DMS153 (cell line): ENCODE data around the gene ANKRD34B.
"Not testable (repeated sequence)": the region's sequence is repeated elsewhere in the genome, so short reads cannot be mapped to it uniquely, and the experiment has no call there.

Source experiments
- DNase-seq: peaks from one replicate; lab custom pipeline; 2025; lab: John Stamatoyannopoulos, UW

Gene ANKRD34B

GRCh38 chr5:80569961-80570786 lies at the start of gene ANKRD34B:
ANKRD34B (minus strand) TSS chr5:80570280; CDS start chr5:80560019, 10,261 bp downstream.
- no peak for DNase-seq

DNA sequence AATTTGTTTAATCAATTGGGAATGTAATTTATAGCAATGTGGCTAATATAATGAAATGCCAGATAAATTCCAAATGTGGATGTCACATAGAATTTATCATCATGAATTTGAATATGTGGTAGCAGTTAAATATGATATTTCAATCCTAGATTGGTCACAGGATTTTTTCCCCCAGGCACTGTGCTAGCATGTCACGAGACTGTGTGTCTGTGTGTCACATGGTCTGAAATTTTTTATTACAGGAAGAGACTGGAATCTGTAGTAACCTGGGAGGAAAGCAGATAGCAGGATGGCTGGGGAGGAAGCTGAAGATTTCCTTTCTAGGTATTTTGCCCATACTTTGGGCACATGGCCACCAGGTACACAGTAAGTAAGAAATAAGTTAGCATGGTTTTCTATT lies 49.0 kb upstream of the ANKRD34B start:
- no peak for DNase-seq

- DNase-seq = no peak
These were observed 48.4 kb upstream of the ANKRD34B start for GRCh38 chr5:80618438-80618837.

DNA sequence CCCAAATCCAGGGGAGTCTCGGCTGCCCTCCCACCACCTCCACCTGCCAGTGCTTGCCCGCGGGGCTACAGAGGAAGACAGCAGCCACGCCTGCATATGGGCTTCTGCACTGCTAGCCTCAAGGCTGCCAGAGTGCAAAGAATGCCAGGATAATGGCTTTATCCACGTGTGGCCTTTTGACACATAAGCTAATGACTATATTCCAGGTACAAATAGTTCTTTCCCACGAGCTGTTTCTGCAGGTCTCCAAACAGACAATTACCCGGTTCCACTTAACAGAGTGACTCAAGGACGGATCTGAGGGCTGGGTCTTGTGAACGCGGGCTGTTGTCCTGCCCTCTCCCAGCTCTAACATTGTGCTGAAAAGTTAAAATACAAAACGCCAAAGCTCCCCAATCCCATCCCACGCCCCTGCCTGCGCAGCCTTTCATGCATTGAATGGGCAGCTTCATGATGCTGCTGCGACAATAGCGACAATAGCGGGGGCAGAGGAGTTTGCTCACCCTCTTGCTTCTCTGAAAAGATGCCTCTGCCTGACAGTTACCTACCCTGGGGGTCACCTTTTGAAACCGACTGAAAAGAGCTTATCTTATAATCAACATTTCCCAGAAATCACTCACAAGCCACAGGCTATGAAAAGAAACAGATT lies 45.3 kb upstream of the ANKRD34B start:
- DNase-seq = no peak

DNA sequence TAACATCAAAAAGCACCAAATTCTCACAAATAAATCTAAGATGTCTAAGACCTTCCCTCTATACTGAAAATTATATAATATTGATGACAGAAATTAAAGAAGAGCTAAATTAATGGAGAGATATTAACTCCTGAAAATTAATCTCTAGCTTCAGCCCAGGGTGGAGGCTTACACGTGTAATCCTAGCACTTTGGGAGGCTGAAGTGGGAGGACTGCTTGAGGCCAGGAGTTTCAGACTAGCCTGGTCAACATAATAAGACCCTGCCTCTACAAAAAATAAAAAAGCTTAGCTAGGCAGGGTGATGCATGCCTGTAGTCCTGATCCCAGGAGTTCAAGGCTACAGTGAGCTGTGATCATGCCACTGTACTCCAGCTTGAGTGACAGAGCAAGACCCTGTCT lies 39.6 kb upstream of the ANKRD34B start:
- DNase-seq = no peak

GRCh38 chr5:80608731-80609130 lies 38.7 kb upstream of the ANKRD34B start:
- DNase-seq = no peak

DNA sequence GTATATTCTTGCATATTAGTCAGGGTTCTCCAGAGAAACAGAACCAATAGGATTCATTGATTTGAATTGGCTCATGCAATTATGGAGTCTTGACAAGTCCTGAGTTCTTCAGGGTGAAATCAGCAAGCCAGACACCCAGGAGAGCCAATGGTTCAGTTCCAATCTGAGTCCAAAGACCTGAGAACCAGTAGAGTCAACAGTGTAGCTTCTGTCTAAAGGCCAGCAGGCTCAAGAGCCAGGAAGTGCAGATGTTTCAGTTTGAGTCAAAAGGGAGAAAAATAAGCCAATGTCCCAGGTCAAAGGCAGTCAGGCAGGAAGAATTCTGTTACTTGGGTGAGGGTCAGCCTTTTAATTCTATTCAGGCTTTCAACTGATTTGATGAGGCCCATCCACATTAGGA lies 37.8 kb upstream of the ANKRD34B start:
- no peak for DNase-seq

- DNase-seq = no peak
These were observed 37.3 kb upstream of the ANKRD34B start for GRCh38 chr5:80607343-80607742.

DNA sequence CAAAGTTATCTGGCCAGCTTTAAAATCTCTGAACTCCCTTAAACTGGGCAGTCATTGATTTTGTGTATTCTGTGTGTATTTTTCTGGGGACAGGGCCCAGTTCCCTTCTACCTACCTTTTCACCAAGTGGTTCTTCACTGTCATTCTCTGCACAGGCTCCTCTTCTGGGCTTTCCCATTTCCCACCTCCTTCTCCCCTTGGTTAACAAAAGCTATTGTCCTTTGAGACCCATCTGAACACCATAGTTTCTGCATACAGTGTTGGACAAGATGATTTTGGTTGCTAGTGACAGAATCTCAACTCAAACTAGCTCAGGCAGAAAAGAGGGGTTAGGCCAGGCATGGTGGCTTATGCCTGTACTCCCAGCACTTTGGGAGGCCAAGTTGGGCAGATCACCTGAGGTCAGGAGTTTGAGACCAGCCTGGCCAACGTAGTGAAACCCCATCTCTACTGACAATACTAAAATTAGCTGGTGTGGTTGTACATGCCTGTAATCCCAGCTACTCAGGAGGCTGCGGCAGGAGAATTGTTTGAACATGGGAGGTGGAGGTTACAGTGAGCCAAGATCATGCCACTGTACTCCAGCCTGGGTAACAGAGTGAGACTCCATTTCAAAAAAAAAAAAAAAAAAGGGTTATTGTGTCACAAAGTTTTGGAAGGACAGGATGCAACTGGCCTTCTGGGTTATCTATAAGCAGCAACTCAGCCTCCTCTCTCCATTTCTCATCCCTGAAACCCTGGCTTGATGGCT lies 31.0 kb upstream of the ANKRD34B start:
- no peak for DNase-seq

DNA sequence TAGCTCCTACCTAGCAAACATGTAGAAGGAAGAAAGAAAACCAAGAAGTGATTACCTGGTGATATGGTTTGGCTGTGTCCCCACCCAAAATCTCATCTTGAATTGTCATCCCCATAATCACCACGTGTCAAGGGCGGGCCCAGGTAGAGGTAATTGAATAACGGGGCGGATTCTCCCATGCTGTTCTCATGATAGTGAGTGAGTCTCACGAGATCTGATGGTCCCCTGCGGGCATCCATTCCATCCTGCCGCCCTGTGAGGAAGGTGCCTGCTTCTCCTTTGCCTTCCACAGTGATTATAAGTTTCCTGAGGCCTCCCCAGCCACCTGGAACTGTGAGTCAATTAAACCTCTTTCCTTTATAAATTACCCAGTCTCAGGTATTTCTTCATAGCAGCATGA lies 27.4 kb upstream of the ANKRD34B start:
- DNase-seq = no peak

- DNase-seq = no peak
These were observed 24.7 kb upstream of the ANKRD34B start for GRCh38 chr5:80594810-80595209.

DNA sequence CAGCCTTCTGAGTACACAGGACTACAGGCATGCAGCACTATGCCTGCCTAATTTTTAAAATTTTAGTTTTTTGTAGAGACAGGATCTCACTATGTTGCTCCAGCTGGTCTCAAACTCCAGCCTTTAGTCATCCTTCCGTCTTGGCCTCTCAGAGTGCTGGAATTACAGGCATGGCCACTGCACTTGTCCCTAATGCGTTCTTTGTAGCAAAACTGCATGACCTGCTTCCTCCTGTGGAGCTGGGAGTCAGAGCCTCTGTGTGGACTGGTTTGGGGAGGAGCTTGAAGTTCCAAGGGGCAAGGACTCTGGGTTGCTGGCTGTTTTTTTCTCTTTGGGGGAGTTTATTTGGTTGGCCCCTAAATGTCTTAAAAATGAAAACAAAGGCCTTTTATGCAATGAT lies 22.7 kb upstream of the ANKRD34B start:
- DNase-seq = no peak

- no peak for DNase-seq
These were observed 22.0 kb upstream of the ANKRD34B start for GRCh38 chr5:80592105-80592504.

GRCh38 chr5:80591352-80591751 lies 21.3 kb upstream of the ANKRD34B start:
- DNase-seq = no peak

GRCh38 chr5:80590766-80591165 lies 20.7 kb upstream of the ANKRD34B start:
- no peak for DNase-seq

GRCh38 chr5:80588858-80589540 lies 18.9 kb upstream of the ANKRD34B start:
- no peak for DNase-seq

DNA sequence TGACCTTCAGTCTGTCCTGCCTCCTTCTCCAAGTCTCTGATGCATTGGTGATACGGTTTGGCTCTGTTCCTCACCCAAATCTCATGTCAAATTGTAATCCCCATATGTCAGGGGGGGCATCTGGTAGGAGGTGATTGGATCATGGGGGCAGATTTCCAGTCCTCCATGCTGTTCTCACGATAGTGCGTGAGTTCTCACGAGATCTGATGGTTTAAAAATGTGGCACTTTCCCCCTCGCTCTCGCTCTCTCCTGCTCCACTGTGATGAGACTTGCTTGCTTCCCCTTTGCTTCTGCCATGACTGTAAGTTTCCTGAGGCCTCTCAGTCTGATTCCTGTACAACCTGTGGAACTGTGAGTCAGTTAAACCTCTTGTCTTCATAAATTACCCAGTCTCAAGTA lies 14.7 kb upstream of the ANKRD34B start:
- DNase-seq = no peak

- DNase-seq = not testable (repeated sequence)
These were observed 10.2 kb upstream of the ANKRD34B start for GRCh38 chr5:80580291-80580690.

DNA sequence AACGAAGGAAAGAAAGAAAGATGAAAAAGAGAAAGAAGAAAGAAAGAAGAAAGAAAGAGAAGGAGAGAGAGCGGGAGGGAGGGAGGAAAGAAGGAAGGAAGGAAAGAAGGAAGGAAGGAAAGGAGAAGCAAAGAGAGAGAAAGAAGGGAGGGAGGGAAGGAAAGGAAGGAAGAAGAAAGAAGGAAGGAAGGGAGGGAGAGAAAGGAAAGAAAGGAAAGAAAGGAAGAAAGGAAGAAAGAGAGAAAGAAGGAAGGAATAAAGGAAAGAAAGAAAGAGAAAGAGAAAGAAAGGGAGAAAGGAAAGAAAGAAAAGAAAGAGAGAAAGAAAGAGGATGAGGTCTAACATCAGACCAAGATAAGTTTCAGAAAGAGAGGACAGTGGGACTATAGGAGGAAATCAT lies 9.0 kb upstream of the ANKRD34B start:
- no peak for DNase-seq

DNA sequence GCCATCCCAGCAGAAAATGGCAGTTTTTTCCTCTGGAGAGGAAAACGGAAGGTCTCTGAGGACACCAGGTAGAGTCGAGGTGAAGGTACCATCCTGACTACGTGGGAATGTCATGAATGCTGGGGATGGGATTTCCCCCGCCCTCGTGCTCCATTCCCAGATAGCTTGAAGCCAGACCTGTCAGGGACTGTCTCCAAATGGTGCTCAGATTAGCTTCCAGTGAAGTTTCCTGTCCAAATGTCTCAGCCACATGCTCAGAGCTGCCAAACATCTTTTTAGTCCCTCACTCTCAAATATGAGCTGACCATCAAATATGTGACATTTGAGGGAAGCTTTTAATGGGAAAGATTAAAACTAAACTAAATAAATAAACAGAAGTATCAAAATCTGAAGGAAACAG lies 7.6 kb upstream of the ANKRD34B start:
- no peak for DNase-seq

DNA sequence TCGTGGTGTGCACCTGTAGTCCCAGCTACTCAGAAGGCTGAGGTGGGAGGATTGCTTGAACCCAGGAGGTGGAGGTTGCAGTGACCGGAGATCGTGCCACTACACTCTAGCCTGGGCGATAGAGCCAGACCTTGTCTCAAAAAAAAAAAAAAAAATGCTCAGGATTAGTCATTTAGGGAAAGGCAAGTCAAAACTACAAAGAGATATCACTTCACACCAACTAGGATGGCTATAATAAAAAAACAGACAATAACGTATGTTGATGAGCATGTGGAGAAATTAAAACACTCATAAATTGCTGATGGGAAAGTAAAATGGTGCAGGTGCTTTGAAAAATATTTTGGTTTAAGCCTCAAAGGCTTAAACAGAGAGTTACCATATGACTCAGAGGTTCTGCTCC lies 6.3 kb upstream of the ANKRD34B start:
- no peak for DNase-seq

DNA sequence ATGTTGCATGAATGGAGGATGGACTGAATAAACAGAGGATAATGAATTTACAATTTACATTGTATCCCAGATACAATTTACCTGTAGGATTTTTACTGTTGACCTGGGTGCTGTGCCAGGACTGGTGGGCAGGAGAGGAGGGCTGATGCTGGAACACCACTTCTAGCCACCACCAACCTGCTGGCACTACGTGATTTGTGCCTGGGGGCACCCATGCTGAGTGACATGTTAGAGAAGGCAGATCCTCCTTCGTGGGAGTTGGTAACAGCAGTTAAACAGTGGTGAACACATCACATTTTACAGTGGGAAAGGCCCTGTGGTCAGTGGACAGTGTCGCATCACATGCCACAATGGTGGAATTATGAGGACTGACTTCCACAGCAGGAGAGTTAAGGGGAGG lies 3.0 kb upstream of the ANKRD34B start:
- DNase-seq = no peak
